ENCODE results near the gene FLAD1.
A peak's percentile ranks its signal among the peaks of the same experiment; 100 is the strongest.
"Not testable (repeated sequence)": the region's sequence is repeated elsewhere in the genome, so short reads cannot be mapped to it uniquely, and the experiment has no call there.

The FLAD1 gene

DNA sequence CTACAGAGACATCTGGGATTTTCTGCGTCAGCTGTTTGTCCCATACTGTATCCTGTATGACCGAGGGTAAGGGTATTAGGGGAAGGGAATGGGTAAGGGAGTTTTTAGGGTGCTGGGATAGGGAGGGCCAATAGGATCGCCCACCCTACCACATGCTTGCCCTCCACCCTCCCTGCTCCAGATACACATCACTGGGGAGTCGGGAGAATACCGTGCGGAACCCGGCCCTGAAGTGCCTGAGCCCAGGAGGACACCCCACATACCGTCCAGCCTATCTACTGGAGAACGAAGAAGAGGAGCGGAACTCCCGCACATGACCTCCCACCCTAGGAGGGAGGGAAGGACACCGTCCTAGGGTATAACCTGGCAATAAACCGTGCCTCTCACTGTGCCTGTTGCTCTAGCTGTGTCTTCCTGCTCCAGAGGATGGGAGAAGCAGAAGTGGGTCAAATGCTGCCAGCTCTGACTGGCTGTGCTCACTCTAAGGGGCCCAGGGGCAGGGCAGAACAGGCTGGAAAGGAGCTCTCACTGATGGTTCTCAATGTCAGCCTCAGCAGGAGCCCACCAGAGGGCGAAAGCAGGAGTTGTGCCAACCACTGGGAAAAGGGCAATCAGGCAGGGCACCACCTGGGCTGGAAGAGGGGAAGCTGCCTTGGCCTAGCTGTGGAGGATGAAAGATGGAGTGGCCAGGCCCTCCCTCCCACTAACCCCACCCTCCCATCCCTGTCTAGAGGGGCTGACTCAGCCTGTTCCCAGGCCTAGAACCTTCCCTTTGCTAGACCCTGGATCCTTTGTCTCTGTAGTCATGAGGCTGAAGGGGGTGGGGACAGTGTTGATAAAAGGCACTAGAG is 9.8 kb downstream of the FLAD1 start:
- no peak for DNase-seq

DNA sequence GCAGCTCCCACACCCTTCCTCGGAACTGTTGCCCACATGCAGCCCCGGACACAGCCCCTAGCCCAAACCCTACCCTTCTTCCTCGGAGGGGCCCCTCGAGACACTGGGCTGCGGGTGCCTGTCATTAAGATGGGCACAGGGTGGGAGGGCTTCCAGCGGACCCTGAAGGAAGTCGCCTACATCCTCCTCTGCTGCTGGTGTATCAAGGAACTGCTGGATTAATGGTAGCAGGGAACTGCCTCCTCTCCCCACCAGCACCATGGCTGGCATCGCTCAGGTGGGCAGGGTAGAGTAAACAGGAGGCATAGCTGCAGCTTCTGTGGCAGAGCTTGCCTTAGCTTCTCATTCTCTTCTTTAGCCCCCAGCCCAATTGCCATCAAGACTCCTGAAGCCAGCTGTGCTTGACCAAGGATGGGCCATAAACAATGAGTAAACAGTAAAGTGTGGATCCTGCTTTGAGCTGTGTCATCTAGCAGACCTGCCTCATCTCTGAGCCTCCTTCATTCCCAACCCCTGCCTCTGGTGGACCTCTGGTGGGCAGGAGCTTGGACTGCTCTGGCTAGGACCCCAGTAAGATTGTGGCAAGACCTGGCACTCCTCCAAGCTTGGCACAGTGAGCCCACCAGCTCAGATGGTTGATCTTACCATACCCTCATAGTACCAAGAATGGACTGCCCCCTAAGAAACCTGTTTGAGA is 10.6 kb downstream of the FLAD1 start, which contains the start of gene LENEP:
Gene LENEP (plus strand): TSS at position 15 of the 697 bp plus-strand sequence. CDS start 22 bp downstream, at position 37.
- no peak for DNase-seq

DNA sequence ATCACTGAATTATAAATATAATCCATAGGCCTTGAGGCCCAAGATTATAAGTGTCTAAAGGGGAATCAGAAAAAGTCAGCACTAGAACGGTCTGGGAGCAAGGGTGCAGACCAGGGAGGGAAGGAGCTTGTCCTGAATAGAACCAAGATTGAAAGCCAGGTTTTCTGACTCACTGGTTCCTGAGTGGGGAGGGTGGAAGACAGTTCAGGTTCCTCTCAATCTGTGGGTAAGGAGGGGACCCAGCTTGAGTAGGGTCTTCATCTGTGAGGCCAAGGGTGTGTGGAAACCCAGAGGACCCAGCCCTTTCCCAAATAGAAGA is 11.1 kb downstream of the FLAD1 start:
- no peak for DNase-seq

DNA sequence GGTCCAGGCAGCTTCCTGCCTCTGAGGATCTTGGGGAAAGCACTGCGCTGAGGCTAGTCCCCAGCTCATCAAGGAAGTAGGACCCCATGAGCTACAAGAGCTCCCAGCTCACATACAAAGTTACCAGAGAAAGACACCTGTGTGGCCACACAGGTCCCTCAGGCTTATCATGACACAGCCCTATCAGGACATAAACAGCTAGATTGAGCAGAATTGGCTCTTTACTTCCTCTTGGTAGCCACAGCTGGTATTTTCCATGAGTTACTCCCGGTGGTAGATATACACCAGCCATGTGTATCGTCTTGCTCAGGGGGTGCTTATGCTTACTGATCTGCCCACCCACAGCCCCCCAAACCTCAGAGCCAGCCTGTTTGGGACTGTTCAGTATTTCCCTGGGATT is 11.4 kb downstream of the FLAD1 start:
- DNase-seq, result no peak

DNA sequence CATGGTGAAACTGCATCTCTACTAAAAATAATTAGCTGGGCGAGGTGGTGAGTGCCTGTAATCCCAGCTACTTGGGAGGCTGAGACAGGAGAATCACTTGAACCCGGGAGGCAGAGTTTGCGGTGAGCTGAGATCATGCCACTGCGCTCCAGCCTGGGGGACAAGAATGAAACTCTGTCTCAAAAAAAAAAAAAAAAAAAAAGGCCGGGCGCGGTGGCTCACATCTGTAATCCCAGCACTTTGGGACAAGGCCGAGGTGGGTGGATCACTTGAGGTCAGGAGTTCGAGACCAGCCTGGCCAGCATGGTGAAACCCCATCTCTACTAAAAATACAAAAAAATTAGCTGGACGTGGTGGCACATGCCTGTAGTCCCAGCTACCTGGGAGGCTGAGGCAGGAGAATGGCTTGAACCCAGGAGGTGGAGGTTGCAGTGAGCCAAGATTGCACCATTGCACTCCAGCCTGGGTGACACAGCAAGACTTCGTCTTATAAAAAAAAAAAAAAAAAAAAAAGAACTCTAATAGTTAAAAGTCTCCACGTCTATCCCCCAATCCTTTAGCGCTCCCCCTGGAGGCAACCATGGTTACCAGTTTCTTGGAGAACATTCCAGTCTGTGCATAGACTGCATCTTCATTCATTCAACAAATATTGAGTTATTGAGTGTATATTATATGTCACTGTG is 12.3 kb downstream of the FLAD1 start:
- not testable (repeated sequence) for DNase-seq

DNA sequence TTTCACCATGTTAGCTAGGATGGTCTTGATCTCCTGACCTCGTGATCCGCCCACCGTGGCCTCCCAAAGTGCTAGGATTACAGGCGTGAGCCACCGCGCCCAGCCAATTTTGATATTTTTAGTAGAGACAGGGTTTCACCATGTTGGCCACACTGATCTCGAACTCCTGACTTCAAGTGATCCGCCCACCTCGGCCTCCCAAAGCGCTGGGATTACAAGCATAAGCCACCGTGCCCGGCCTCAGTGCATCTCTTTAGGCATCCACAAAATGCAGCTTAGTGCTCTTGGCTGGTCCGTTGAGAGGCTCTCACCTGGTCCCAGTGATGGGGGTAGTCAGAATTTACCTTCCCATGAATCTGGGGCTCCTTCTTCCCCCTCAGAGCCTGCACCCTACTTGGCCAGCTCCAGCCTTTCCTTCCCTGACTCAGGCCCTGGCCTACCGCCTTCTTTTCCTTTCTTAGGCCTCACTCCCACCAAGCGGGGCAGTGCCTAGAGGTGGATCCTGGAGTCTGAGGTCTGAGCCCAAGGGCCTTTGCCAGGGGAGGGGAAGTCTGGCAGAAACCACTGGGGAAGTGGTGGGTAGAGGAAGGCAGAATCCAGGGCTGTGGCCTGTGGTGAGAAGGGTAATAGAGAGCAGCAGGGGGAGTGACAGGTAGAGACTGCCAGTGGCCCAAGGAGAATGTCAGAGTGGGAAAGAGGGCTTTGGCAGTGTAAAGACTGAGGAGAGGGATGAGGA is 14.0 kb downstream of the FLAD1 start:
- no peak for DNase-seq

DNA sequence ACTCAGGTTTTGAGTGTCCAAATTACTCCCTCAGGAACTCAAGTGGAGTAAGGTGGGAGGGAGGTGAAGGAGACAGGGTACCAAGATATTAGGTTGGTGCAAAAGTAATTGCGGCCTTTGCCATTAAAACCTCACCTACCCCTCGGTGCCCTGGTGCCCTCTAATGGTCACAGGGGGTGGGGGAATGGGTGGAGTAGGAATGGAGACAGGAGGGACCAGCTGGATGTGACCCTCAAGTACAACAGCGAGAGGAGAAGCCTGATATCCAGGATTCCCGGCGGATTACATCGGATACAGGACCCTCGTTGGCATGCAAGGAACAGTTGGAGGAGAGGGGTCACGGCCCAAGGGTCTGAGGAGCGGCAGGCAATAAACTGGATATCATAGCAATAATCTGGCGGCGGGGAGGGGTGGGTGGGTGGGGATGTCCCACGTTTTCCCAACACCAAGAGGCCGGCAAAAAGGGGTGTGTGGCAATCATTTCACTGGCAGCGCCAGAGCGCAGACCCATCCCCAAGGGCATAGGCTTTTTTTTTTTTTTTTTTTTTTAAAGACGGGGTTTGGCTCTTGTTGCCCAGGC is 15.1 kb downstream of the FLAD1 start:
- no peak for DNase-seq

DNA sequence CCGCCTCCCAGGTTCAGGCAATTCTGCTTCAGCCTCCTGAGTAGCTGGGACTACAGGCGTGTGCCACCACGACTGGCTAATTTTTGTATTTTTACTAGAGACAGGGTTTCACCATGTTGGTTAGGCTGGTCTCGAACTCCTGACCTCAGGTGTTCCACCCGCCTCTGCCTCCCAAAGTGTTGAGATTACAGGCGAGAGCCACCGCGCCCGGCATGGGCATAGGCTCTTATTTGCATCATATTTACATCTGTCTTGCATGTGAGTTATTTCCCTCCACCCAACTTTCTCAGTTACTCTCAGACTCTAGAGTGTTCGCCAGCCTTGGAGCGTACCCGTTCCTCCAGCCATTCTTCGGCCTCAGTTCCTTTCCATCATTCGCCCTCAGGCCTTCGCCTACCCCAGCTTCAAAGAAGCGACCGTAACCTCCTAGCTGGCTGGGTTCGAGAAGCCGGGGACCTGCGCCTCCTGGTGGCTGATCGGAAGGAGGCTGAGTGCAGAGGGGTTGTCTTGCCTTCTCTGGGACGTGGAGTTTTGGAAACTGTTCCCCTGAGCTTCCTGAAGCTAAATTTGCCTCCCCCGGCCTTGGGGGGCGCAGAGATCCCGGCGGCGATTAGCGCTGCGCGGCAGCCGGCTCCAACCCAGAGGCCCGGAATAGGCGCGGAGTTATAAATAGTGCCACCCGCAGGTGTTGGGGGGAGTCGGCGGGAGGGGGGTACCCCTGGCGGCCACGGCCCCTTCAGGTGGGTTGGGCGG is 15.8 kb downstream of the FLAD1 start:
- DNase-seq, result peak; percentile 63

DNA sequence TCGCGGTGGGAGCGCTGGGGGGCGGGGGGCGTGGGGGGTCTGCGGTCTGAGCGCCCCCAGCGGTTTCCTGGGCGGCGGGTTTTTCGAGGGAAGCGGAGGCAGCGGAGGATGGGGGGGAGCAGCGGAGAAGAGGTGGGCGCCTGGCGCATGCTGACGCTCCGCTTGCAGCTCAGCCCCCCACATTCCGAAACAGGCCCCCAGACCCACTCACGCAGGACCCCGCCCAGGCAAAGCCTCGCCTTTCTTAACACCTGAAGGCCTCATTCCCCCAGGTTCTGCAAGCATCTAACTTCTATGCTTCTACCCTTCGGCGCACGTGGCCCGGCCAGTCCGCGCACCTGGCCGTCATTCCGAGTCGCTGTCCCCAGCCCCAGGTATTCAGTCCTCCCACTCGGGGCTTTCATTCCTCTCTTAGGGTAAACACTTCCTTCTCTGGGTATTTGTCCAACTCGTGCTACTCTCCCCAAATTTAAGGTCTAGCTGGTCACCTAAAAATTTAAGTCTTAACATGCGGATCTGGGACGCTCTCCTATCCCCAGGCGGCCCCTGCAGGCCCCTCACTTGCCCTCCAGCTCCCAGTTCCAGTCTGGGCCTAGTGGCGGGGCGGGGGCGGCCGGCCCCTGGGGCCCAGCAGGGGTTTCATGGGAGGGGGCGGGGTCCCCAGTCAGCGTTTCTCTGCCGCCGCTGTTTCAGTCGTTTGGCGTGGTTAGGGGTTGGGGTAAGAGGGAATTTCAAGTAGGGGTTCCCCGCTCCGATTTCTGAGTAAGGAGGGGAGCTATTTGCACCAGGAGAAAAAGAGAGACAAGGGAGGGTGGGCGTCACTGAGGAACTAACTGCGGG is 16.6 kb downstream of the FLAD1 start:
- DNase-seq, result no peak

DNA sequence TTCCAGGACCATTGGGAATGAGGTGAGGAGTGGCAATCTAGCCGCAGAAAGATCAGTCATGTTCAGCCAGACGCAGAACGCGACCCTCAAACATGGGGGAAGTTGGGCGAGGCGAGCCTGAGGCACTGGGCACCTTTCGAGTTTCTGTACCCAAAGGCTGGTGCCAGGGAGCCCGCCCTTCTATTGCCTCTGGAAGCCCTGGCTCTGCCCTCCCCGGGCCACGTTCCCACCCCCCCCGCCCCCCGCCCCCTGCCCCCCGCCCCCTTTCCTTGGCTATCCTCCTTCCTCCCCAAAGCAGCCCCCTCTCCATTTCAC is 17.2 kb downstream of the FLAD1 start:
- no peak for DNase-seq

DNA sequence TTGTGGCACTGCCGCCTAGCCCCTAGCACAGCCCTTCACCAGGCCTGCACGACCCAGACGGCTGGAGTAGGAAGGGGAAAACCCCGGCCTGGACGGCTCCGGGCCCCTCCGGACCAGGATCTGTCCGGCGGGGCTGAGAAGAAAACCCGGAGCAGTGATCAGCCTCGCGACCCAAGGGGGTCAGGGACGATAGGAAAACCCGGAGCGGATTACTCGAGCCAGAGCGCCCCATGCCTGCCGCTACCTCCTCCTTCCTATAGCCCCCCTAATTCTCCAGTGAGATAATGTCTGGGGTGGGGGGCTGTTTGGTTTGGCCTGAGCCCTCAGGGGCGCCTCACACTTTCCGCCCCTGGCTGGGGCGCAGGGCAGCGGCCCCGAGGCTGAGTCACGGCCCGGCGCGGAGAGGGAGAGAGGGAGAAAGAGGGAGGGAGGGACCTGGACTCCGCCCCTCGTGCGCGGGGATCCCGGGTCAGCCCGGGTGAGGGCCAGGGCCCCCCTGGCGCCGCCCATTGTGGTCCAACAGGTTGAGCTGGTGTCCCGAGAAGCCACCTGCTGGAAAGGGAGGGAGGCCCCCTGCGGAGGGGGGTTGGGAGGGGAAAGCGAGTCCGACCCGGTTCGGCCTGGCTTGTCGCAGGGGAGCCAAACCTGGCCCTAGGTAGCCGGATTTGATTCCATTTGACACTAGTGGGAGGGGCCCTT is 17.7 kb downstream of the FLAD1 start:
- DNase-seq, result peak; percentile 54

DNA sequence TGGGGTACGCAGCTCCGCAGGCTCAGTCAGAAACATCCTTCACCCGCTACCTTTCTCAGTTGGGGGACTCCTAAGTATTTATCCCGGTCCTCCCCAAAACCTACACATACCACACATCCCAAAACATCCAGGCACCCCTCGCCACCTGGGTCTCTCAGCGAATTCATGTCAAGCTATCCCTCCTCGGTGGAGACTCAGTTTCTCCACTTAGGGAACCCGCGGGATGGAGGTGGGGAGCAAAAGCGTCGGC is 18.2 kb downstream of the FLAD1 start:
- DNase-seq, result no peak

DNA sequence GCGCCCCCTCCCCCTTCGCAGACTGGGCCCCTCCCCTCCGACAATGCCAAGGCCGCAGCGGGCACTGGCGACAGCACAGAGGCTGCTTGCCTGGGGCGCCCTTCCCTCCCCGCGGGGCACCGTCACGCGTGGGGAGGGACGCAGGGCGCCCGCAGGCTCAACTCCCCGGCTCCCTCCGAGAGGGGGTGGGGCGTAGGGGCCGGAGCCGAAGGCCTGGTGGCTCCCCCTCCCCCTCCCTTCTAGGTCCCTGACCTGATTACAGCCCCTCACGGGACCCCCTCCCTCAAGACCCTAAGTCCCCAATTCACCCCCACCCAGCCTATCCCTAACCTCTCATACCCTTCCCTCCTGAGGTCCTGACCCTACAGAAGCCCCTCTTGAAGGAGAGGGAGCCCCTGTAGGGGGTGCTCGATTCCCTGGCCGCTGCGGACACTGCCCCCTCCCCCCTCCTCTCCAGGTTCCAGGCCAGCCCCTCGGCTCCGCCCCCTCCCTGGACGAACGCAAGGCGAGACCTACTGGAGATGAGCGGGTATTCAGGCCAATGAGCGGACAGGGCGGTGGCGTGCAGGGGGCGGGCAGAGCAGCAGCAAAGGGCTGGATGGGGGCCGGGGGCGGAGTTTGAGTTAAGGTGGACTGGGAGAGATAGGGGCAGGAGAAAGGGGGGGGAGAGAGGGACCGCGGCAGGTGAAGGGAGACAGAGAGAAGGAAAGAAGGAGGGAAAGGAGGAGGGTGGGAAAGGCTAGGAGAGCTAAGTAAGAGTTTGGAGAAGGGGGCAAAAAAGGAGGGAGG is 18.7 kb downstream of the FLAD1 start:
- DNase-seq, result peak; percentile 96

DNA sequence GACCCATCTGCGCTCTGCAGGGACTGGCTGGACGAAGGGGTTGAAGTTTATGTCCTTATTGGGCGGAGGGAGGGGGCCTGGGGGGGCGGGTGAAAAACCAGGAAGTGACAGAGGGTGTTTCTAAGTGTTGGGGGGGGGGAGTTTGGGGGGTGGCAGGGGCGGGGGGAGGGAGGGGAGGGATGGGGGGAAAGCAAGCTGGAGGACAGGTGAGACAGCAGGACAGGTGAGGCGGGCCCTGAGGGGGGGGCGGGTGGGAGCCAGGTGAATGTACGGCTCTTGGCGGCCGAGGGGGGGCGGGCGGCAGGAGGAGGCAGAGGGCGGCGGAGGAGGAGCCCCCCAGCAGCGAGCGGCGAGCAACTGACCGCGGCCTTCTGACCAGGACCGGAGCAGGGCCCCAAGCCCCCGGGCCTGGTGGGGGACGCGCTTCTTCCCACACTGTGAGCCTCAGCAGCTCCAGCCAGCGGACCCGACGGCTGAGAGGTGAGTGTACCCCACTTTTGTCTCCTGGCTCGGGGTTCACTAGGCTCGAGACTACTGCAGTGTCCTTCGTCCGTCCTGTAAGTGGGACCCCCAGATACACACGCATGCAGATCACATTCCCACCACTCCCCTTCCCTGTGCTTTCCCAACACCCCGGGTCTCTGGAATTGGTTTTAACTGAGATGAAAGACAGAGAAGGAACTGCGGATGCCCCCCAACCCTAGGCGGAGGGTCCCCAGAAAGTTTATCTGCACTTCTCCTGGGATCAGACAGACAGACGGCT is 19.5 kb downstream of the FLAD1 start, which contains the start of gene ZBTB7B:
Gene ZBTB7B (plus strand): TSS at position 339 of the 763 bp plus-strand sequence. CDS start 11,859 bp downstream, outside the sequence.
- no peak for DNase-seq

DNA sequence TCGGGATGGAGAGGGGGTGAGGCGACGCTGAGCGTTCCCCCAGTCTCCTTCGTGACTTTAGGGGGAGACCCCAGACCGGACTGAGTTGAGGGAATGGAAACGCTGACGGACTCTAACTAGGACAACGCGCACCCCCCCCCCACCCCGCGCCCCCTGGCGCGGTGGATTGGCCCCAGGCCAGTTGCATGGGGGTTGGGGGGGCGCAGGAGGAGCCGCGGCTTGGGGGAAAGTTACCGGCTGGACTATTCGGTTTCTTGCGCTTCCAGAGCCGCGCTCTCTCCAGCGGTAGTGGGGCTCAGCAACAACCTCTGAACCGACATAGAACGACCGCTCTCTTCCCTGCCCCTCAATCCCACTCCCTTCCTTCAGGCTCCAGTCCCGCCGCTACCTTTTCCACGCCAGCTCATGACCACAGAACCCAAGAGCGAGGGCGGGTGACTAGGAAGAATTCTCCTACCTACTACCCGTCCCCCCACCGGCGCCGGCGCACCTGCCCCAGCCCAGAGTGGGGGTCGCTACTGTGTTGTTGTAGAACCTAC is 20.2 kb downstream of the FLAD1 start:
- DNase-seq, result no peak

DNA sequence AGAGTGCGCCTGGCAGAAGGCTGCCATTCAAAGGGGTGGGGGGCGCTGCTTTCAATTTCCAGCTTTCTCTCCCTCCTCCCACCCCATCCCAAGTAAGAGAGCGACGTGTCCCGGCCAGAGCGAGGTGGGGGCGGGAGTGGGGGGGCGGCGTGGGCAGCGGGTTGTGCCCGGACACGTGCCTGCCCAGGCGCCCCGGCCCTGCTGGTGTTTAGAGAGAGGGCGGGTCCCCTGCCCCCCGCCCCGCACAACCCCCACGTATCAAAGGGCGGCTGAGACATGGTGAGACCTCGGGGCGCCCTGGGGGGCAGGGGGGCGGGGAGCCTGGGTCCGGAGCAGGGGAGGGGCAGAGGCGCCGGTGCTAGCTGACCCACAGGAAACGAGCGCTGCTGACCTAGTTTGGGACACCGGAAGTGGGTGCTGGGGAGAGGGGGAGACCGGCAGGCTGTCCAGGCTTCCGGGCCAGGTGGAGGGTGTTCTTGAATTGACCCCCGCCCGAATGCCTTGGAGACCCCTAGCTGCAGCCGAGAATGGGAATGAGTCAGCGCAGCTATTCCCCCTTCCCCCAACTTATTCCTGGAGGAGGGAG is 20.7 kb downstream of the FLAD1 start:
- DNase-seq, result no peak

DNA sequence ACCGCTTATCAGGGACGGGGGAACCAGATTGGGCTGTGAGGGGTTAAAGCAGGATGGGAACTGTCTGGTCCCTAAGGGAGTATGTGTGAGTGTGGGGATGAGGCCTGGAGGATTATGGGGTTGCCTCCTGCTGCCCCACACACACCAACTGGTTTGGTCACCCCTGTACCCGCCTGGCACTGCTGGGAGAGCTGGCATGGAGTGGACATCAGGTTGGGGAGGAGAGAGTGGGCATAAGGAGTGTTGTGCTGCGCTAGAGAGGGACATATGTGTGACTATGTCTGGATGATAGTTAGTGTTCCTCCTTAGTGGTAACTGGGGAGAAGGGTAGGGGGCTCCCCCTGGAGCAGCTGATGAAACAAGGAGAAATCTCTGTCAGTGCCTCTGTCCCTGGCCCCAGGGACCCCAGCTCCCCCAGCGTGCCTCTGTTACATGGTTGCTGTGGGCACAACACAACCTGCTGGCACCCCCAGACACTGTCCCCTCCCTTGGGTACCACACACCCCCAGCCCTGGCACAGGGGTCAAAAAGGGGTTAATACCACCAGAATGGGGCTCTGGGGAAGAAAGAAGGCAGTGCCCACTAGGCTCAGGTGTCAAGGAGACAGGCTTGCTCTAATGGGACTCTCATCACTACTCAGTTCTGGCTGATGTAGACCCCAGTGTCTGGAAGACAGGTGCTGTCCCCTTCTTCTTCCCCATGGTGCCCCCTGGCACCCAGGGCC is 21.4 kb downstream of the FLAD1 start:
- DNase-seq, result no peak

All from activated T-cell treated with anti-CD3 and anti-CD28 coated beads for 4 hours (primary cell).